WTC11 (cell line): ENCODE data around the gene WDSUB1. TPM values are rescaled to one million over a fixed set of nuclear protein-coding genes. Genes with fewer than 3 reads are reported as not detected.

Experiments
- ATAC-seq: fragments of 200-7000 bp; cut with Tn5 transposase; 2 replicates; pipeline ENCODE4 v1.10.0; 2021; ENCODE audit warnings: mild to moderate bottlenecking, moderate library complexity
- CTCF ChIA-PET: fragments of 300-600 bp; sonication (Branson Sonifier 250); formaldehyde crosslinking; loops from one replicate; lab custom pipeline; 2021; ENCODE audit warnings: antibody characterized with exemption; lab: Charles Lee
- POLR2A ChIA-PET: fragments of 350-600 bp; sonication (Branson Sonifier 250); formaldehyde crosslinking; loops from one replicate; lab custom pipeline; 2021; ENCODE audit warnings: antibody characterized with exemption; lab: Charles Lee
- DNase-seq: peaks from one replicate; pipeline ENCODE4 v3.0.0; 2021; ENCODE audit warnings: low spot score
- H3K27ac Mint-ChIP-seq: 2 replicates; pipeline ENCODE4 v1.8.0; 2021; ENCODE audit warnings: mixed read lengths
- H3K27me3 Mint-ChIP-seq: 2 replicates; pipeline ENCODE4 v1.8.0; 2021; ENCODE audit warnings: low read depth, mild to moderate bottlenecking, moderate library complexity, mixed read lengths
- H3K36me3 Mint-ChIP-seq: 2 replicates; pipeline ENCODE4 v1.8.0; 2021; ENCODE audit warnings: mixed read lengths
- H3K4me1 Mint-ChIP-seq: 2 replicates; pipeline ENCODE4 v1.8.0; 2022; ENCODE audit warnings: mixed read lengths
- H3K4me3 Mint-ChIP-seq: 2 replicates; pipeline ENCODE4 v1.8.0; 2021; ENCODE audit warnings: mild to moderate bottlenecking, moderate library complexity, mixed read lengths
- H3K9me3 Mint-ChIP-seq: 2 replicates; pipeline ENCODE4 v1.8.0; 2021; ENCODE audit warnings: mixed read lengths
- CDX4 ChIP-seq: fragments of 250-450 bp; sonication (Bioruptor Pico); IDR thresholded peaks from 2 replicates; pipeline ENCODE4 v1.9.0; 2021; ENCODE audit warnings: moderate library complexity, mild to moderate bottlenecking, inconsistent platforms, borderline replicate concordance
- ETV6 ChIP-seq: sonication (generic); formaldehyde crosslinking; IDR thresholded peaks from 2 replicates; pipeline ENCODE4 v1.8.1; 2022; ENCODE audit warnings: mild to moderate bottlenecking, missing genetic modification reagents
- FOXJ3 ChIP-seq: sonication (generic); formaldehyde crosslinking; IDR thresholded peaks from 2 replicates; pipeline ENCODE4 v1.9.0; 2021; ENCODE audit warnings: missing genetic modification reagents, mild to moderate bottlenecking, borderline replicate concordance
- FOXP1 ChIP-seq: sonication (generic); formaldehyde crosslinking; IDR thresholded peaks from 2 replicates; pipeline ENCODE4 v1.8.0; 2022; ENCODE audit warnings: missing genetic modification reagents, mild to moderate bottlenecking, moderate library complexity, borderline replicate concordance
- GRHL2 ChIP-seq: fragments of 250-450 bp; sonication (Bioruptor Pico); IDR thresholded peaks from 2 replicates; pipeline ENCODE4 v1.8.0; 2022; ENCODE audit warnings: mild to moderate bottlenecking, moderate library complexity; ENCODE audit not compliant: insufficient replicate concordance, severe bottlenecking
- IRF1 ChIP-seq: sonication (generic); formaldehyde crosslinking; IDR thresholded peaks from 2 replicates; pipeline ENCODE4 v1.8.0; 2023; ENCODE audit warnings: missing genetic modification reagents
- NR2C2 ChIP-seq: sonication (generic); formaldehyde crosslinking; IDR thresholded peaks from 2 replicates; pipeline ENCODE4 v1.8.0; 2022; ENCODE audit warnings: mild to moderate bottlenecking, missing genetic modification reagents
- NR3C1 ChIP-seq: sonication (generic); formaldehyde crosslinking; conservative IDR thresholded peaks from 2 replicates; pipeline ENCODE4 v1.8.1; 2023; ENCODE audit warnings: low read depth, mild to moderate bottlenecking, missing genetic modification reagents
- PRDM15 ChIP-seq: sonication (generic); formaldehyde crosslinking; IDR thresholded peaks from 2 replicates; pipeline ENCODE4 v1.8.0; 2022; ENCODE audit warnings: missing genetic modification reagents
- RORB ChIP-seq: fragments of 250-450 bp; sonication (Bioruptor Pico); IDR thresholded peaks from 2 replicates; pipeline ENCODE4 v1.9.0; 2021; ENCODE audit warnings: mild to moderate bottlenecking
- TEAD1 ChIP-seq: sonication (generic); formaldehyde crosslinking; IDR thresholded peaks from 2 replicates; pipeline ENCODE4 v1.8.0; 2022; ENCODE audit warnings: mild to moderate bottlenecking, missing genetic modification reagents
- ZNF138 ChIP-seq: sonication (generic); formaldehyde crosslinking; conservative IDR thresholded peaks from 2 replicates; pipeline ENCODE4 v1.8.1; 2022; ENCODE audit warnings: mild to moderate bottlenecking, moderate library complexity, missing genetic modification reagents
- ZNF219 ChIP-seq: sonication (generic); formaldehyde crosslinking; IDR thresholded peaks from 2 replicates; pipeline ENCODE4 v1.8.0; 2023; ENCODE audit warnings: missing genetic modification reagents, mild to moderate bottlenecking, borderline replicate concordance
- ZNF317 ChIP-seq: sonication (generic); formaldehyde crosslinking; IDR thresholded peaks from 2 replicates; pipeline ENCODE4 v1.8.1; 2023; ENCODE audit warnings: low read depth, mild to moderate bottlenecking, moderate library complexity, missing genetic modification reagents, borderline replicate concordance
- ZNF425 ChIP-seq: fragments of 250-450 bp; sonication (Bioruptor Pico); conservative IDR thresholded peaks from 2 replicates; pipeline ENCODE4 v1.9.0; 2021; ENCODE audit warnings: mild to moderate bottlenecking
- ZNF512 ChIP-seq: sonication (generic); formaldehyde crosslinking; IDR thresholded peaks from 2 replicates; pipeline ENCODE4 v1.8.1; 2022; ENCODE audit warnings: missing genetic modification reagents, borderline replicate concordance
- ZNF671 ChIP-seq: fragments of 250-450 bp; sonication (Bioruptor Pico); IDR thresholded peaks from 2 replicates; pipeline ENCODE4 v1.8.0; 2021; ENCODE audit warnings: mild to moderate bottlenecking
- total RNA-seq: library from RNA; stranded (reverse); gene quantifications from 3 replicates; pipeline ENCODE4 v1.2.3, GENCODE V29; 2021

Gene WDSUB1
- total RNA-seq, 1 experiment from 2014 or later: 5.8 TPM

- ATAC-seq: no peak
- ChIA-PET CTCF (no interaction called here), POLR2A (no interaction called here)
- H3K27me3 Mint-ChIP-seq: no peaks in the 10 kb centered on the region
- no peaks in the 10 kb centered on the region for H3K36me3 Mint-ChIP-seq
- no peak for DNase-seq
- H3K27ac Mint-ChIP-seq: no peak overlapping the region
- TF ChIP-seq FOXJ3 (CRISPR knock-in tag) (no peak), FOXP1 (CRISPR knock-in tag) (no peak), PRDM15 (CRISPR knock-in tag) (no peak), ZNF671 (no peak), RORB (CRISPR knock-in tag) (no peak)
- TF ChIP-seq, all 79 proteins: peak for 0
- H3K9me3 Mint-ChIP-seq: no peaks in the 10 kb centered on the region
- no peaks in the 10 kb centered on the region for H3K4me1 Mint-ChIP-seq
- no peak overlapping the region for H3K4me3 Mint-ChIP-seq
Observed at GRCh38 chr2:159201360-159202063, 85.0 kb downstream of the WDSUB1 start.

GRCh38 chr2:159200498-159200897 lies 86.0 kb downstream of the WDSUB1 start:
- no peaks in the 10 kb centered on the region for H3K36me3 Mint-ChIP-seq
- ChIA-PET CTCF (interaction anchor here (1.2 kb wide), 1 partner anchor 8 kb away, joined by 3 read pairs; no protein-coding TSS in a partner anchor), POLR2A (no interaction called here)
- no peak overlapping the region for H3K4me3 Mint-ChIP-seq
- DNase-seq: no peak
- H3K27me3 Mint-ChIP-seq: no peaks in the 10 kb centered on the region
- no peaks in the 10 kb centered on the region for H3K9me3 Mint-ChIP-seq
- H3K27ac Mint-ChIP-seq: no peak overlapping the region
- no peak for ATAC-seq
- no peaks in the 10 kb centered on the region for H3K4me1 Mint-ChIP-seq
- TF ChIP-seq ETV6 (CRISPR knock-in tag) (no peak), IRF1 (CRISPR knock-in tag) (no peak), TEAD1 (no peak), ZNF219 (no peak), NR2C2 (CRISPR knock-in tag) (no peak), ZNF138 (CRISPR knock-in tag) (no peak), GRHL2 (CRISPR knock-in tag) (no peak), CDX4 (CRISPR knock-in tag) (no peak), ZNF425 (CRISPR knock-in tag) (no peak), ZNF317 (CRISPR knock-in tag) (no peak), ZNF512 (CRISPR knock-in tag) (no peak), NR3C1 (no peak)
